Mucosa of descending colon (tissue), 3 donors: ENCODE measurements around the gene ACTR1A. TPM values are rescaled to one million over a fixed set of nuclear protein-coding genes. Genes with fewer than 3 reads are reported as not detected.

Experiments used
- ATAC-seq: fragments of 200-7000 bp; cut with Tn5 transposase; one replicate; pipeline ENCODE4 v1.9.1; 2020; ENCODE audit warnings: mild to moderate bottlenecking, moderate library complexity
- DNase-seq, 3 donors: peaks; one replicate each; pipeline ENCODE4 v3.0.0-alpha.2; 2020
- H3K36me3 ChIP-seq: fragments of 200-600 bp; one replicate; pipeline ENCODE4 v1.8.0; 2021; ENCODE audit warnings: low read depth, mild to moderate bottlenecking
- H3K4me1 ChIP-seq: fragments of 200-600 bp; one replicate; pipeline ENCODE4 v1.8.0; 2021; ENCODE audit warnings: low read depth, mild to moderate bottlenecking
- H3K4me3 ChIP-seq: fragments of 200-600 bp; one replicate; pipeline ENCODE4 v1.8.0; 2021; ENCODE audit warnings: mild to moderate bottlenecking
- H3K9me3 ChIP-seq: fragments of 200-600 bp; one replicate; pipeline ENCODE4 v1.8.0; 2021; ENCODE audit warnings: mild to moderate bottlenecking
- CTCF ChIP-seq: fragments of 200-600 bp; IDR thresholded peaks from one replicate; pipeline ENCODE4 v1.8.0; 2022; ENCODE audit warnings: antibody characterized with exemption, mild to moderate bottlenecking
- intact Hi-C, 2 donors: fragments of 100-400 bp; cut with DNase I in 1 of 2; cut with micrococcal nuclease in 1 of 2; formaldehyde crosslinking; loops; one replicate each; pipeline versions ENCODE4 v1.11.0 to v1.11.1; 2022; cut with DNase I, micrococcal nuclease
- total RNA-seq, 3 donors: library from RNA; stranded (reverse); fragmentation: NEBNext Ultra II Directional in 2 of 3; extraction: Animal tissue kit (Norgen Biotek cat#: 25700) in 2 of 3; gene quantifications; one replicate each; pipeline versions ENCODE4 v1.2.1 to v1.2.4, GENCODE V29; 2021 to 2023
- donor health status: DM: no; HTN: no; CAD: no; lungs with moderate emphysema.
- donor health status: DM: no; HTN: no; CAD: no.
- donor health status: DM: no; HTN: yes; CAD: no.

Gene ACTR1A
- total RNA-seq, 3 donors from 2014 or later, result 70.6 to 121 (median 77.7) TPM

- no peaks in the 10 kb centered on the region for H3K9me3 ChIP-seq
- TF ChIP-seq CTCF, result no peak
- ATAC-seq (no peak), DNase-seq (no peak)
- peaks cover 8% of the 10 kb centered on the region for H3K4me1 ChIP-seq
- no peak overlapping the region for H3K4me3 ChIP-seq
- H3K36me3 ChIP-seq, result no peaks in the 10 kb centered on the region
- intact Hi-C loops, result no loop called here
These were observed 49.0 kb downstream of the ACTR1A start for GRCh38 chr10:102453502-102453901.

- intact Hi-C loops, result no loop called here
- no peak for TF ChIP-seq CTCF
These were observed 49.7 kb downstream of the ACTR1A start for GRCh38 chr10:102452672-102453340.

GRCh38 chr10:102451105-102451969, 51.2 kb downstream of the ACTR1A start, which contains the start of gene C10orf95:
Gene C10orf95, minus strand, starts transcription at chr10:102451543. Its CDS starts 450 bp downstream, at chr10:102451093.
- peak; percentile 62 for ATAC-seq
- peaks cover 8% of the 10 kb centered on the region for H3K4me1 ChIP-seq

More at GRCh38 chr10:102452672-102453340, 49.7 kb downstream of the ACTR1A start:
- no peak overlapping the region for H3K4me3 ChIP-seq
- H3K9me3 ChIP-seq, result no peaks in the 10 kb centered on the region
- ATAC-seq (no peak), DNase-seq (peak in 1 of 3 donors; percentile 45)
- H3K36me3 ChIP-seq, result no peaks in the 10 kb centered on the region
- peaks cover 8% of the 10 kb centered on the region for H3K4me1 ChIP-seq

GRCh38 chr10:102450374-102451104, 52.0 kb downstream of the ACTR1A start:
- peak; percentile 86 to 96 (median 92) for DNase-seq

More at GRCh38 chr10:102451105-102451969, 51.2 kb downstream of the ACTR1A start, which contains the start of gene C10orf95:
- TF ChIP-seq CTCF, result no peak
- H3K9me3 ChIP-seq, result no peaks in the 10 kb centered on the region
- intact Hi-C loops, result no loop called here
- peak; percentile 70 to 77 (median 73) for DNase-seq
- H3K4me3 ChIP-seq, result peak within 1 kb of the TSS; percentile 44
- no peaks in the 10 kb centered on the region for H3K36me3 ChIP-seq

More at GRCh38 chr10:102450374-102451104, 52.0 kb downstream of the ACTR1A start:
- no peak for TF ChIP-seq CTCF
- H3K36me3 ChIP-seq, result no peaks in the 10 kb centered on the region
- H3K4me3 ChIP-seq, result peak overlapping the region; percentile 44
- ATAC-seq, result peak; percentile 91
- intact Hi-C loops, result no loop called here
- H3K4me1 ChIP-seq, result peaks cover 8% of the 10 kb centered on the region
- H3K9me3 ChIP-seq, result no peaks in the 10 kb centered on the region
